HEK293 (cell line): Measurements from ENCODE around the gene ERAL1.
A peak's percentile ranks its signal among the peaks of the same experiment; 100 is the strongest.

Experiments
- GLI2 ChIP-seq: fragments of 450-650 bp; formaldehyde crosslinking; IDR thresholded peaks from 2 replicates; pipeline ENCODE4; 2017; ENCODE audit warnings: missing biosample characterization, missing genetic modification characterization, low read depth, borderline replicate concordance
- HOXD13 ChIP-seq: sonication (generic); formaldehyde crosslinking; IDR thresholded peaks from 2 replicates; pipeline ENCODE4 v1.8.0; 2022; ENCODE audit warnings: missing genetic modification reagents, borderline replicate concordance
- OSR2 ChIP-seq: fragments of 450-650 bp; formaldehyde crosslinking; IDR thresholded peaks from 2 replicates; pipeline ENCODE4 v1.5.1; 2016; ENCODE audit warnings: missing biosample characterization, missing genetic modification characterization
- REPIN1 ChIP-seq: fragments of 450-650 bp; formaldehyde crosslinking; IDR thresholded peaks from 2 replicates; pipeline ENCODE4 v1.5.1; 2017; ENCODE audit warnings: missing biosample characterization, missing genetic modification characterization, low read depth
- REST ChIP-seq: fragments of 450-650 bp; formaldehyde crosslinking; IDR thresholded peaks from 2 replicates; pipeline ENCODE4 v1.5.1; 2016; ENCODE audit warnings: missing biosample characterization, missing genetic modification characterization
- SP2 ChIP-seq: fragments of 450-650 bp; formaldehyde crosslinking; IDR thresholded peaks from 2 replicates; pipeline ENCODE4 v1.5.1; 2016; ENCODE audit warnings: missing biosample characterization, missing genetic modification characterization
- SP7 ChIP-seq: fragments of 450-650 bp; formaldehyde crosslinking; IDR thresholded peaks from 2 replicates; pipeline ENCODE4 v1.5.1; 2016; ENCODE audit warnings: missing biosample characterization, missing genetic modification characterization
- TRIM28 ChIP-seq: IDR thresholded peaks from 2 replicates; pipeline ENCODE4 v1.6.1; 2011; ENCODE audit warnings: low read length, control low read depth, borderline replicate concordance
- TSHZ1 ChIP-seq: fragments of 450-650 bp; formaldehyde crosslinking; IDR thresholded peaks from 2 replicates; pipeline ENCODE4 v1.5.1; 2016; ENCODE audit warnings: missing biosample characterization, missing genetic modification characterization, borderline replicate concordance
- WT1 ChIP-seq: fragments of 450-650 bp; formaldehyde crosslinking; IDR thresholded peaks from 2 replicates; pipeline ENCODE4 v1.5.1; 2016; ENCODE audit warnings: missing biosample characterization, missing genetic modification characterization
- ZFP3 ChIP-seq: fragments of 450-650 bp; formaldehyde crosslinking; IDR thresholded peaks from 2 replicates; pipeline ENCODE4 v1.5.1; 2016; ENCODE audit warnings: low read depth, missing biosample characterization, missing genetic modification characterization
- ZNF155 ChIP-seq: fragments of 450-650 bp; formaldehyde crosslinking; IDR thresholded peaks from 2 replicates; pipeline ENCODE4 v1.5.1; 2016; ENCODE audit warnings: missing biosample characterization, missing genetic modification characterization
- ZNF174 ChIP-seq: fragments of 450-650 bp; formaldehyde crosslinking; IDR thresholded peaks from 2 replicates; pipeline ENCODE4 v1.5.0; 2017; ENCODE audit warnings: missing biosample characterization, mild to moderate bottlenecking, missing genetic modification characterization
- ZNF175 ChIP-seq: fragments of 450-650 bp; formaldehyde crosslinking; IDR thresholded peaks from 2 replicates; pipeline ENCODE4 v1.5.1; 2016; ENCODE audit warnings: missing biosample characterization, missing genetic modification characterization
- ZNF202 ChIP-seq: fragments of 450-650 bp; formaldehyde crosslinking; IDR thresholded peaks from 2 replicates; pipeline ENCODE4 v1.5.1; 2016; ENCODE audit warnings: missing biosample characterization, missing genetic modification characterization, borderline replicate concordance
- ZNF302 ChIP-seq: fragments of 450-650 bp; formaldehyde crosslinking; IDR thresholded peaks from 2 replicates; pipeline ENCODE4 v1.5.1; 2016; ENCODE audit warnings: missing biosample characterization, missing genetic modification characterization, low read depth
- ZNF366 ChIP-seq: fragments of 450-650 bp; formaldehyde crosslinking; conservative IDR thresholded peaks from 2 replicates; pipeline ENCODE4 v1.5.1; 2016; ENCODE audit warnings: missing biosample characterization, missing genetic modification characterization
- ZNF37A ChIP-seq: fragments of 450-650 bp; IDR thresholded peaks from 2 replicates; pipeline ENCODE4 v1.5.1; 2018; ENCODE audit warnings: missing biosample characterization, missing genetic modification characterization
- ZNF423 ChIP-seq: fragments of 450-650 bp; formaldehyde crosslinking; IDR thresholded peaks from 2 replicates; pipeline ENCODE4 v1.5.1; 2016; ENCODE audit warnings: missing biosample characterization, missing genetic modification characterization
- ZNF426 ChIP-seq: fragments of 450-650 bp; formaldehyde crosslinking; IDR thresholded peaks from 2 replicates; pipeline ENCODE4 v1.5.1; 2017; ENCODE audit warnings: missing biosample characterization, missing genetic modification characterization, mild to moderate bottlenecking, inconsistent platforms, moderate library complexity
- ZNF433 ChIP-seq: fragments of 450-650 bp; formaldehyde crosslinking; IDR thresholded peaks from 2 replicates; pipeline ENCODE4 v1.5.1; 2016; ENCODE audit warnings: missing biosample characterization, missing genetic modification characterization, low read depth
- ZNF510 ChIP-seq: fragments of 450-650 bp; formaldehyde crosslinking; IDR thresholded peaks from 2 replicates; pipeline ENCODE4 v1.5.1; 2018; ENCODE audit warnings: mild to moderate bottlenecking, missing genetic modification characterization, missing biosample characterization; ENCODE audit not compliant: insufficient replicate concordance
- ZNF560 ChIP-seq: fragments of 450-650 bp; formaldehyde crosslinking; IDR thresholded peaks from 2 replicates; pipeline ENCODE4 v1.5.1; 2017; ENCODE audit warnings: missing biosample characterization, missing genetic modification characterization, borderline replicate concordance
- ZNF610 ChIP-seq: fragments of 450-650 bp; formaldehyde crosslinking; IDR thresholded peaks from 2 replicates; pipeline ENCODE4 v1.5.1; 2016; ENCODE audit warnings: missing biosample characterization, missing genetic modification characterization, borderline replicate concordance
- ZNF837 ChIP-seq: fragments of 450-650 bp; formaldehyde crosslinking; IDR thresholded peaks from 2 replicates; pipeline ENCODE4 v1.5.1; 2016; ENCODE audit warnings: missing biosample characterization, missing genetic modification characterization
- TF ChIP-seq, protein P1 (sequence below): fragments of 450-650 bp; formaldehyde crosslinking; IDR thresholded peaks from 2 replicates; pipeline ENCODE4 v1.5.1; 2016; ENCODE audit warnings: missing biosample characterization, missing genetic modification characterization
- TF ChIP-seq, protein P2 (sequence below): fragments of 450-650 bp; formaldehyde crosslinking; IDR thresholded peaks from 2 replicates; pipeline ENCODE4 v1.5.1; 2016; ENCODE audit warnings: missing biosample characterization, missing genetic modification characterization

The ERAL1 gene

DNA sequence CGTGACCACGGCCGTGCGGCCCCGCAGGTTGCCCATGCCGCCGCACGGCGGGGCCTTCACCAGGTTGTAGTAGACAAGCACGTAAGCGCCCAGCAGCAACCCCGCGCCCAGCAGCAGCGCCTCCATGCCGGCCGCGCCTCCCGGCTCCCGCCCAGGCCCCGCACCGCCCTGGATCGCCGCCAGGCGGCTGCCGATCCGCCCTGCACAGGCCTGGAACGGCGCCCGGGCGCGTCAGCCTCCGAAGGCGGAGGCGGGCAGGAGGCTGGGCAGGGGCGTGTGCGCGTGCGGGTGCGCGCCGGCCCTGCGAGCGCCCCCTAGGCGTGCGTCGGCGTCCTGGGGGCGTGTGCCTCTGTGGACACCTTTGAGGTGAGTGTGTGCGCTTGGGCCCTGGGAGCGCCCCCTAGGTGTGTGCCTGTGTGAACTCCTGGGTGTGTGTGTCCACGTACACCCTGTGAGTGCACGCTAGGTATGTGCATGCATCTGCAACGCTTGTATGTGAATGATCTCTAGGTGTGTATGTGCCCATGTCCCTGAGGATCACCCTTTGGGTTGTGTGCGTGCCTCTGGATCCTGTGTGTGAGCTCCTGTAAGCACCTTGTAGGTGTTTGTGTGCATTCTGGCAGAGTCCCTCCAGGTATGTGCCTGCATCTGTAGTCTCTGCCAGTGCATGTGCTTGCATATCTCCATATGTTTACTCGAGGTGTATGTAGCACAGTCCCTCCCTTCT is 48.2 kb downstream of the ERAL1 start, which contains the start of gene DHRS13 (continued):
- TF ChIP-seq ZNF423 (tag by site-specific recombination) (peak; percentile 38; the same call in 1 of the 2 replicates), HOXD13 (CRISPR knock-in tag) (no peak), GLI2 (tag by site-specific recombination) (no peak), ZNF837 (no peak), ZNF426 (tag by site-specific recombination) (no peak), ZNF560 (tag by site-specific recombination) (no peak), TRIM28 (peak; percentile 93; the same call in 1 of the 2 replicates), TSHZ1 (no peak), WT1 (tag by site-specific recombination) (no peak), ZNF202 (tag by site-specific recombination) (no peak), REPIN1 (no peak), SP2 (tag by site-specific recombination) (peak; percentile 44), ZNF37A (tag by site-specific recombination) (peak; percentile 63; the same call in 1 of the 2 replicates), ZNF610 (tag by site-specific recombination) (peak; percentile 25; the same call in 1 of the 2 replicates), ZNF155 (no peak), ZNF175 (tag by site-specific recombination) (no peak), ZNF174 (tag by site-specific recombination) (no peak), ZNF302 (tag by site-specific recombination) (no peak), ZNF366 (tag by site-specific recombination) (no peak), ZFP3 (no peak), SP7 (tag by site-specific recombination) (peak; percentile 77), ZNF433 (no peak), REST (tag by site-specific recombination) (0 out of 2 replicates have a peak, but pooled peaks have one; percentile 16), OSR2 (tag by site-specific recombination) (no peak; the same call in 1 of the 2 replicates), ZNF510 (tag by site-specific recombination) (no peak)
- TF ChIP-seq, protein P1, sequence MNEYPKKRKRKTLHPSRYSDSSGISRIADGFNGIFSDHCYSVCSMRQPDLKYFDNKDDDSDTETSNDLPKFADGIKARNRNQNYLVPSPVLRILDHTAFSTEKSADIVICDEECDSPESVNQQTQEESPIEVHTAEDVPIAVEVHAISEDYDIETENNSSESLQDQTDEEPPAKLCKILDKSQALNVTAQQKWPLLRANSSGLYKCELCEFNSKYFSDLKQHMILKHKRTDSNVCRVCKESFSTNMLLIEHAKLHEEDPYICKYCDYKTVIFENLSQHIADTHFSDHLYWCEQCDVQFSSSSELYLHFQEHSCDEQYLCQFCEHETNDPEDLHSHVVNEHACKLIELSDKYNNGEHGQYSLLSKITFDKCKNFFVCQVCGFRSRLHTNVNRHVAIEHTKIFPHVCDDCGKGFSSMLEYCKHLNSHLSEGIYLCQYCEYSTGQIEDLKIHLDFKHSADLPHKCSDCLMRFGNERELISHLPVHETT (tag by site-specific recombination): no peak; the same call in 1 of the 2 replicates
- TF ChIP-seq, protein P2, sequence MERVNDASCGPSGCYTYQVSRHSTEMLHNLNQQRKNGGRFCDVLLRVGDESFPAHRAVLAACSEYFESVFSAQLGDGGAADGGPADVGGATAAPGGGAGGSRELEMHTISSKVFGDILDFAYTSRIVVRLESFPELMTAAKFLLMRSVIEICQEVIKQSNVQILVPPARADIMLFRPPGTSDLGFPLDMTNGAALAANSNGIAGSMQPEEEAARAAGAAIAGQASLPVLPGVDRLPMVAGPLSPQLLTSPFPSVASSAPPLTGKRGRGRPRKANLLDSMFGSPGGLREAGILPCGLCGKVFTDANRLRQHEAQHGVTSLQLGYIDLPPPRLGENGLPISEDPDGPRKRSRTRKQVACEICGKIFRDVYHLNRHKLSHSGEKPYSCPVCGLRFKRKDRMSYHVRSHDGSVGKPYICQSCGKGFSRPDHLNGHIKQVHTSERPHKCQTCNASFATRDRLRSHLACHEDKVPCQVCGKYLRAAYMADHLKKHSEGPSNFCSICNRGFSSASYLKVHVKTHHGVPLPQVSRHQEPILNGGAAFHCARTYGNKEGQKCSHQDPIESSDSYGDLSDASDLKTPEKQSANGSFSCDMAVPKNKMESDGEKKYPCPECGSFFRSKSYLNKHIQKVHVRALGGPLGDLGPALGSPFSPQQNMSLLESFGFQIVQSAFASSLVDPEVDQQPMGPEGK (tag by site-specific recombination): peak; percentile 90
